GM23338 (cell line): Measurements from ENCODE around the gene SURF1. TPM values are rescaled to one million over a fixed set of nuclear protein-coding genes. Genes with fewer than 3 reads are reported as not detected.

Experiments
- ATAC-seq: fragments of 200-7000 bp; cut with Tn5 transposase; 3 replicates; pipeline ENCODE4 v1.9.1; 2020
- DNase-seq: peaks from one replicate; pipeline ENCODE4 v3.0.0-alpha.2; 2015; ENCODE audit warnings: low spot score
- H2AFZ ChIP-seq: fragments of 200-600 bp; sonication (generic); 2 replicates; pipeline ENCODE4 v1.8.0; 2016; ENCODE audit warnings: antibody characterized with exemption, mild to moderate bottlenecking, moderate library complexity
- H3F3A ChIP-seq: fragments of 200-600 bp; sonication (generic); replicated peaks from 2 replicates; pipeline ENCODE4 v1.8.0; 2017; ENCODE audit warnings: antibody characterized with exemption, mixed run types, low read depth
- H3K27ac ChIP-seq: fragments of 200-600 bp; sonication (generic); 2 replicates; pipeline ENCODE4 v1.6.1; 2016; ENCODE audit warnings: low read depth
- H3K27me3 ChIP-seq: fragments of 200-600 bp; sonication (generic); 2 replicates; pipeline ENCODE4 v1.8.0; 2016; ENCODE audit warnings: mild to moderate bottlenecking, mixed run types, moderate library complexity; ENCODE audit not compliant: insufficient read depth
- H3K36me3 ChIP-seq: fragments of 200-600 bp; sonication (generic); 2 replicates; pipeline ENCODE4 v1.8.0; 2016; ENCODE audit warnings: mild to moderate bottlenecking; ENCODE audit not compliant: insufficient read depth
- H3K4me1 ChIP-seq: fragments of 200-600 bp; sonication (generic); 2 replicates; pipeline ENCODE4 v1.8.0; 2016; ENCODE audit warnings: mild to moderate bottlenecking, moderate library complexity; ENCODE audit not compliant: insufficient read depth
- H3K4me2 ChIP-seq: fragments of 200-600 bp; sonication (generic); 2 replicates; pipeline ENCODE4 v1.7.1; 2017; ENCODE audit warnings: mixed run types
- H3K4me3 ChIP-seq: fragments of 200-600 bp; sonication (generic); 2 replicates; pipeline ENCODE4 v1.6.1; 2016; ENCODE audit warnings: mixed run types
- H3K79me2 ChIP-seq: fragments of 200-600 bp; sonication (generic); replicated peaks from 2 replicates; pipeline ENCODE4 v1.8.0; 2017; ENCODE audit warnings: mild to moderate bottlenecking; ENCODE audit not compliant: insufficient read depth
- H3K9me2 ChIP-seq: fragments of 200-600 bp; sonication (generic); 2 replicates; pipeline ENCODE4 v1.8.0; 2017; ENCODE audit not compliant: insufficient read depth
- H4K20me1 ChIP-seq: fragments of 200-600 bp; sonication (generic); replicated peaks from 2 replicates; pipeline ENCODE4 v1.8.0; 2017; ENCODE audit warnings: mild to moderate bottlenecking; ENCODE audit not compliant: insufficient read depth
- H3K27ac Mint-ChIP-seq: 2 replicates; pipeline ENCODE4 v1.8.0; 2020; ENCODE audit warnings: inconsistent platforms, mild to moderate bottlenecking, moderate library complexity, mixed read lengths
- H3K27me3 Mint-ChIP-seq: 3 replicates; pipeline ENCODE4 v1.8.0; 2022; ENCODE audit warnings: low read depth, mild to moderate bottlenecking, moderate library complexity, mixed read lengths, inconsistent platforms; ENCODE audit not compliant: insufficient read depth, poor library complexity
- H3K36me3 Mint-ChIP-seq: 3 replicates; pipeline ENCODE4 v1.8.0; 2021; ENCODE audit warnings: low read depth, mild to moderate bottlenecking, inconsistent platforms, moderate library complexity, mixed read lengths
- H3K4me1 Mint-ChIP-seq: 3 replicates; pipeline ENCODE4 v1.8.0; 2020; ENCODE audit warnings: mild to moderate bottlenecking, inconsistent platforms, mixed read lengths
- H3K4me3 Mint-ChIP-seq: 3 replicates; pipeline ENCODE4 v1.8.0; 2021; ENCODE audit warnings: moderate library complexity, mild to moderate bottlenecking, inconsistent platforms, mixed read lengths
- H3K9me3 Mint-ChIP-seq: 3 replicates; pipeline ENCODE4 v1.8.0; 2020; ENCODE audit warnings: moderate library complexity, mild to moderate bottlenecking, inconsistent platforms, mixed read lengths
- EZH2phosphoT487 ChIP-seq: fragments of 200-600 bp; sonication (generic); IDR thresholded peaks from one replicate; pipeline ENCODE4 v1.8.1; 2018; ENCODE audit warnings: antibody characterized with exemption; ENCODE audit not compliant: unreplicated experiment
- JUNB ChIP-seq: IDR thresholded peaks from one replicate; pipeline ENCODE4 v1.6.1; 2016; ENCODE audit warnings: antibody characterized with exemption; ENCODE audit not compliant: unreplicated experiment
- STAT1 ChIP-seq: IDR thresholded peaks from one replicate; pipeline ENCODE4 v1.6.1; 2016; ENCODE audit warnings: antibody characterized with exemption; ENCODE audit not compliant: unreplicated experiment
- ZNF114 ChIP-seq: fragments of 250-450 bp; sonication (Bioruptor Pico); IDR thresholded peaks from 2 replicates; pipeline ENCODE4 v1.5.0; 2020; ENCODE audit warnings: mild to moderate bottlenecking, moderate library complexity
- ZNF331 ChIP-seq: fragments of 250-450 bp; sonication (Bioruptor Pico); IDR thresholded peaks from 2 replicates; pipeline ENCODE4 v1.5.0; 2020; ENCODE audit warnings: low read depth, mild to moderate bottlenecking, moderate library complexity
- polyA plus RNA-seq: library from polyadenylated mRNA; unstranded; fragments of >200 nt; fragmentation: Nextera tagmentation; extraction: Ambion mirVana; gene quantifications from 2 replicates; pipeline ENCODE4 v1.2.1, GENCODE V29; 2016
- total RNA-seq: library from RNA; depleted of rRNA; stranded (reverse); fragments of >200 nt; shearing (Covaris generic); gene quantifications from 2 replicates; pipeline ENCODE4 v1.2.3, GENCODE V29; 2014
- TF ChIP-seq, protein P1 (sequence below), 2 experiments: fragments of 200-600 bp in 1 of 2; sonication (generic) in 1 of 2; conservative IDR thresholded peaks; 2 replicates each; pipeline versions ENCODE4 v1.5.1 to v1.6.1; 2016 to 2017; ENCODE audit warnings: antibody characterized with exemption in 2 of 2, low read depth in 2 of 2, mild to moderate bottlenecking in 2 of 2, moderate library complexity in 1 of 2
- TF ChIP-seq, protein P2 (sequence below): IDR thresholded peaks from one replicate; pipeline ENCODE4 v1.6.1; 2018; ENCODE audit warnings: antibody characterized with exemption; ENCODE audit not compliant: unreplicated experiment

SURF1 gene
- total and polyA plus RNA-seq, 2 experiments from 2014 or later, result 39.1 to 52.6 TPM

DNA sequence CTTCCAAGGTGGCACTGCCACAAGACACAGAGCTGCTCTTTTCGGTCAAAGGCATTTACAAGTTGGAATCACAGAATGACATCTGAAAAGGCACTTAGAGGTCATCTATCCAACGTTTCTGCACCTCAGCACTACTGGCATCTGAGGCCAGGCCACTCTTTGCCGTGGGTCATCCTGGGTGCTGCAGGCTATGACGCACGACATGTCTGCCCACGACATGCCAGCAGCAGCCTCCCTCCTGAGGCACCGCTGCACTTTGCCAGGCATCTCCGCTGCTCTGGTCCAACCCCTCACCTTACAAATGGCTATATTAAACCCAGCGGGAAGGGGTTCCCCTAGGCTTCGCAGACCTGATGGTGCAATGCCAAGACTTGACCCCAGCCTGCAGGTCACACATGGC lies 11.5 kb upstream of the SURF1 start:
- no peaks in the 10 kb centered on the region for H3K4me1 ChIP-seq
- peaks cover 73% of the 10 kb centered on the region for H4K20me1 ChIP-seq
- Mint-ChIP-seq H3K4me3 (no peak overlapping the region), H3K36me3 (peaks cover 68% of the 10 kb centered on the region), H3K27ac (no peak overlapping the region), H3K4me1 (peaks cover 11% of the 10 kb centered on the region; the same call in 2 of the 3 replicates), H3K9me3 (no peaks in the 10 kb centered on the region), H3K27me3 (peaks cover 8% of the 10 kb centered on the region)
- no peak overlapping the region for H3K4me3 ChIP-seq
- peaks cover 10% of the 10 kb centered on the region; the same call in 1 of the 2 replicates for H3F3A ChIP-seq
- no peak for DNase-seq
- peaks cover 72% of the 10 kb centered on the region for H3K79me2 ChIP-seq
- no peak for ATAC-seq
- H3K4me2 ChIP-seq, result no peak overlapping the region
- H3K27me3 ChIP-seq, result no peaks in the 10 kb centered on the region
- H2AFZ ChIP-seq, result no peak overlapping the region
- H3K9me2 ChIP-seq, result no peaks in the 10 kb centered on the region
- TF ChIP-seq, protein P1, sequence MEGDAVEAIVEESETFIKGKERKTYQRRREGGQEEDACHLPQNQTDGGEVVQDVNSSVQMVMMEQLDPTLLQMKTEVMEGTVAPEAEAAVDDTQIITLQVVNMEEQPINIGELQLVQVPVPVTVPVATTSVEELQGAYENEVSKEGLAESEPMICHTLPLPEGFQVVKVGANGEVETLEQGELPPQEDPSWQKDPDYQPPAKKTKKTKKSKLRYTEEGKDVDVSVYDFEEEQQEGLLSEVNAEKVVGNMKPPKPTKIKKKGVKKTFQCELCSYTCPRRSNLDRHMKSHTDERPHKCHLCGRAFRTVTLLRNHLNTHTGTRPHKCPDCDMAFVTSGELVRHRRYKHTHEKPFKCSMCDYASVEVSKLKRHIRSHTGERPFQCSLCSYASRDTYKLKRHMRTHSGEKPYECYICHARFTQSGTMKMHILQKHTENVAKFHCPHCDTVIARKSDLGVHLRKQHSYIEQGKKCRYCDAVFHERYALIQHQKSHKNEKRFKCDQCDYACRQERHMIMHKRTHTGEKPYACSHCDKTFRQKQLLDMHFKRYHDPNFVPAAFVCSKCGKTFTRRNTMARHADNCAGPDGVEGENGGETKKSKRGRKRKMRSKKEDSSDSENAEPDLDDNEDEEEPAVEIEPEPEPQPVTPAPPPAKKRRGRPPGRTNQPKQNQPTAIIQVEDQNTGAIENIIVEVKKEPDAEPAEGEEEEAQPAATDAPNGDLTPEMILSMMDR (conservative IDR thresholded peaks at IDR 0.05; ENCODE audit: low read depth in 2 of 2), result no peak
- TF ChIP-seq EZH2phosphoT487 (no peak), ZNF114 (no peak)
- peaks cover 21% of the 10 kb centered on the region for H3K36me3 ChIP-seq
- H3K27ac ChIP-seq, result no peak overlapping the region

DNA sequence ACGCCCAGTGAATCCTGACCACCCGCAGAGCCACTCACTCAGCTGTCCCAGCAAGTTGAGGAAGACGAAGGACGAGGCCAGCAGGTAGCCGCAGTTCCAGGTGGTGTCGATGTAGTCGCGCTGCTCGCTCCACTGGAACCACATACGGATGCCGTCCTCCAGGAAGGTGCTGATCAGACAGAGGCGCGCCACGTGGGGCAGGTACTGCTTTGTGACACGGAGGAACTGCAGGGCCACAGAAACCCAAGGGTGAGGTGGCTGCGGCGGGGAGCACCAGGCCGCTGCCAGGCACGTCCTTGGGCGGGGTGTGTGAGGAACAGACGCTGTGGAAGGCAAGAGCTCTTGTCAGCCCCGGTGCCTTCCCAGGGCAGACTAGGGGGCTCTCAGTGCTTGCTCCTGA lies 10.9 kb upstream of the SURF1 start:
- Mint-ChIP-seq H3K9me3 (no peaks in the 10 kb centered on the region), H3K4me3 (no peak overlapping the region), H3K27ac (no peak overlapping the region), H3K4me1 (peaks cover 8% of the 10 kb centered on the region; the same call in 2 of the 3 replicates), H3K27me3 (peaks cover 8% of the 10 kb centered on the region), H3K36me3 (peaks cover 68% of the 10 kb centered on the region)
- H3K36me3 ChIP-seq, result peaks cover 23% of the 10 kb centered on the region
- no peak overlapping the region for H3K27ac ChIP-seq
- no peak for TF ChIP-seq STAT1
- no peak for TF ChIP-seq JUNB
- TF ChIP-seq ZNF331 (CRISPR knock-in tag), result no peak
- TF ChIP-seq, protein P2, sequence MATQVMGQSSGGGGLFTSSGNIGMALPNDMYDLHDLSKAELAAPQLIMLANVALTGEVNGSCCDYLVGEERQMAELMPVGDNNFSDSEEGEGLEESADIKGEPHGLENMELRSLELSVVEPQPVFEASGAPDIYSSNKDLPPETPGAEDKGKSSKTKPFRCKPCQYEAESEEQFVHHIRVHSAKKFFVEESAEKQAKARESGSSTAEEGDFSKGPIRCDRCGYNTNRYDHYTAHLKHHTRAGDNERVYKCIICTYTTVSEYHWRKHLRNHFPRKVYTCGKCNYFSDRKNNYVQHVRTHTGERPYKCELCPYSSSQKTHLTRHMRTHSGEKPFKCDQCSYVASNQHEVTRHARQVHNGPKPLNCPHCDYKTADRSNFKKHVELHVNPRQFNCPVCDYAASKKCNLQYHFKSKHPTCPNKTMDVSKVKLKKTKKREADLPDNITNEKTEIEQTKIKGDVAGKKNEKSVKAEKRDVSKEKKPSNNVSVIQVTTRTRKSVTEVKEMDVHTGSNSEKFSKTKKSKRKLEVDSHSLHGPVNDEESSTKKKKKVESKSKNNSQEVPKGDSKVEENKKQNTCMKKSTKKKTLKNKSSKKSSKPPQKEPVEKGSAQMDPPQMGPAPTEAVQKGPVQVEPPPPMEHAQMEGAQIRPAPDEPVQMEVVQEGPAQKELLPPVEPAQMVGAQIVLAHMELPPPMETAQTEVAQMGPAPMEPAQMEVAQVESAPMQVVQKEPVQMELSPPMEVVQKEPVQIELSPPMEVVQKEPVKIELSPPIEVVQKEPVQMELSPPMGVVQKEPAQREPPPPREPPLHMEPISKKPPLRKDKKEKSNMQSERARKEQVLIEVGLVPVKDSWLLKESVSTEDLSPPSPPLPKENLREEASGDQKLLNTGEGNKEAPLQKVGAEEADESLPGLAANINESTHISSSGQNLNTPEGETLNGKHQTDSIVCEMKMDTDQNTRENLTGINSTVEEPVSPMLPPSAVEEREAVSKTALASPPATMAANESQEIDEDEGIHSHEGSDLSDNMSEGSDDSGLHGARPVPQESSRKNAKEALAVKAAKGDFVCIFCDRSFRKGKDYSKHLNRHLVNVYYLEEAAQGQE, result no peak
- H3K4me3 ChIP-seq, result no peak overlapping the region
- peaks cover 68% of the 10 kb centered on the region for H4K20me1 ChIP-seq
- peaks cover 10% of the 10 kb centered on the region; the same call in 1 of the 2 replicates for H3F3A ChIP-seq
- H3K4me1 ChIP-seq, result no peaks in the 10 kb centered on the region
- no peak overlapping the region for H3K4me2 ChIP-seq
- no peaks in the 10 kb centered on the region for H3K9me2 ChIP-seq
- no peak for DNase-seq
- H2AFZ ChIP-seq, result no peak overlapping the region
- H3K79me2 ChIP-seq, result peaks cover 66% of the 10 kb centered on the region
- no peaks in the 10 kb centered on the region for H3K27me3 ChIP-seq
- ATAC-seq, result no peak
